Kasumi-1 (cell line): ENCODE results near the gene UGDH.
"Not testable (repeated sequence)": the region's sequence is repeated elsewhere in the genome, so short reads cannot be mapped to it uniquely, and the experiment has no call there.

Experiments
- DNase-seq, 2 experiments: peaks; one replicate each; lab custom pipeline; 2025; lab: John Stamatoyannopoulos, UW

UGDH gene

DNA sequence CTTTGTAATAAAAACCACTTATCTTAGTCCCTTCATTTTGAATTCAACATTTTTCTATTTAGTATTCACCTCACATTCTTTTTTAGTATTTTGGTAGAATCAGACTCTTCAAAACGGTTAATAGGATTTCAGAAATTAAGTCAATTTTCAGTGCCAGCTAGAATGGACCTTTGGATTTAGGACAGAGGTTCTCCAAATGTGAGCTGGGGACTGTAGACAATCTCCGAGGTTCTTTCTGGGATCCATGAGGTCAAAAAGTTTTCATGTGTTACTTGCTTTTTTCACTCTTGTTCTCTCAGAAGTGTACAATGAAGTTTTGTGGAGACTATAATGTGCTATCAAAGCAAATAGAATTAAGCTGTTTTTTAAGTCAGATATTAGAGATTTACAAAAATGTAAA is 2.3 kb upstream of the UGDH start:
- no peak for DNase-seq

DNA sequence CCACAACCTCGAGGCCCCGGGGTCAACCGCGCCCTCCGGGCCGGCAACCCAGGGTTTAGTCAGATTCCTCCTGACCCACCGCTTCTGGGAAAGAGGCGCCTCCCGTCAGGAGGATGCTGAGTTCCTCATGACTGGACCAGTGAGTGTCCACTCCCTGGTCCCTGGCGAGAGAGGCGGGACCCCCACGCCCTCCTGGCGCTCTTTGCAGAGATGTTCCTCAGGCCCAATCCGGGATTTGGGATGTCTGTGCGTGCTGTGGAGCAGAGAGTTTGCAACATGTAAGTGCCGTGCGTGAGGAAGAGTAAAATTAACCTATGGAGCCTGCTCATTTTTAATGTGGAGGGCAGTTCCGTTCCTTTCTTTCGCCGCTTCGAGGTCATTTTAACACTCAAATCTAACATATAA is 824 bp upstream of the UGDH start:
- DNase-seq, result no peak

- DNase-seq, result peak; percentile 37 to 43
Observed at GRCh38 chr4:39526765-39527295, 409 bp downstream of the UGDH start.

DNA sequence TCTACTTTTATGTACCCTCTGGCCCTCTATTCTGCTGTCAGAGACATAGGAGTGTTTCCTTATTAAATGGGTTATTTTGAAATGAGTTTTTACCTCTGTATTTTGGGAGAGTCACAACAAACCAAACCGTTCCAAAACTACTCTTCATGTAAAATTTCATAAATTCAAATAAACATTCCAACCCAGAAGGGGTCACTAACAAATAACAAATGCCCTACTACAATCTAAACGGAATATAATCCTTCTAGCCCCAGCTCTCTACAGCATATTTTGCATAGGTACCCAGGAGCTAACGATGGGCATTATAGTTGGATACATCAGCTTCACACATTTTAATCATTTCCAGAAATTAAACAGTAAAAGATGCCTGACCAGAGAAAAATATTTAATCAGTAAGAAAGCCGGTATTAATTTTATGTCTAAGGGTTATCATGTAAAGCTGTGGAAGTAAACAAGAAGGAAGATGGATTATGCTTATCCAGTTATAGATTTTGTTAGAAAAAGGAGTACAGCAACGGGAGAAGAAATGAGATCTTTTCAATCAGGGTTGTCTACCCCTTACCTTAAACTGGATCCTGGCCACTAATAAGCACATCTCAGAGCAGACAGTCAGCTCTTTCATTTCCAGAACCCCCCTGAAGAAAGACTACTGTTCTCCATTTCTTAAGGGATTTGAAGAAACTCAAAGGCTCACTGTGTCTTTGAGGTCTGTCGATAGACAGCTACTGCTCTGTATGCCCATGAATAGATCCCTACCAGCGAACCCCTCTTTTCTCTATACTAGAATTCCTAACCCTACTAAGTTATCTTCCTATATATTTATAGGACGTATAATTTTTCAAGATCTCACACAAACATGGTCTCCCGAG is 1.2 kb downstream of the UGDH start:
- peak in 1 of 2 experiments; percentile 14 for DNase-seq

GRCh38 chr4:39524161-39524957 is 2.9 kb downstream of the UGDH start:
- DNase-seq, result no peak

GRCh38 chr4:39522068-39522467 is 5.2 kb downstream of the UGDH start:
- DNase-seq, result no peak

DNA sequence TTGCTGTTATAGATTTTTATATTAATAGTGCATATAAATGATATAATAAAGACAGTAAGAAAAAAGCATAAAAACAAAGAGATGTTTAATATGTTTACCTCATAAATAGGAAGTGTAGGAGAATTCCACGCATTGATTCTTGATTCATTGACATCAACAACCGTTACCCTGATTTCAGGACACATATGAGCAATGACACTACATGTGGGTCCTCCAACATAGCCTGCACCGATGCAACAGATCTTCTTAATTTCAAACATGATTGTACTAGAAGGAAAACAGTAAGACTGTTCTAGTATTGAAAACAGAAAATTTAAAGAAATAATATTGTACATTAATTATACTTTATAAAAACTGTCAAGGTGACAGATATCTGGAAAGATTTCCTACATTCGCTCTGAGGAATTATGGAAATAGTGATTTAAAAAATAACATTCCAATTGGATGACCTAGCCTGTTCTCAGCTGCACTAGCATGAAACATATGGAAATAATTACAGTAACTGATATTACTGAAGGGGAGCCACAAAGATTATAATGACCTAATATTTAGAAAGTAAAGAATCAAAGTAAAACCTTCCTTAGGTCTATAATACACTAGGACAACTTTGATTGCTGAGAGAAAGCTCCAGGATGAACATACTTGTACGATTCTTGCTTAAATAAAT is 5.9 kb downstream of the UGDH start:
- no peak for DNase-seq

- DNase-seq, result no peak
Observed at GRCh38 chr4:39518484-39518883, 8.8 kb downstream of the UGDH start.

DNA sequence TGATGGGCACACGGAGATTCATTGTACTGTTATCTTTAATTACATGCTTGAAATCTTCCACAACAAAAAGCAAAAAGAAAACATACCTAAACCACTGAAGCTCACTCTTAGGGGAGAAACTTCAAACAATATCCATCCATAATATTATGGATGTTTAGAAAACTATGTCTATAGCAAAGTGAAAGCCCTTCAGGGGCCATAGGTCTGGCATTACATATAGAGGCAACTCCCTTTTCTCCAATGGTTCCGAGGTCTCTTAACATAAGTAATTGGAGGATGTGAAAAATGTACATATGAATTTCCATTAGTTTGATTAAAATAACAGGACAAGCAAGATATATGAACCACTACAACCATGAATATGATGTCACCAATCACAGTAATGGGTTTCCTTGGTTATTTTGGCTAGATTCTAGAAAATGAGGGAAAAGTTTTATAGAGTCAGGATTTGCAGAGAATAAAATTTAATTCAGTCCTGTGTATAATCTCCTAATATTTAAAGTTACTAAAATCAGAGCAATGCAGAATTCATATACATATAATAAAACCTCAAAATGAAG is 10.8 kb downstream of the UGDH start:
- DNase-seq, result no peak

DNA sequence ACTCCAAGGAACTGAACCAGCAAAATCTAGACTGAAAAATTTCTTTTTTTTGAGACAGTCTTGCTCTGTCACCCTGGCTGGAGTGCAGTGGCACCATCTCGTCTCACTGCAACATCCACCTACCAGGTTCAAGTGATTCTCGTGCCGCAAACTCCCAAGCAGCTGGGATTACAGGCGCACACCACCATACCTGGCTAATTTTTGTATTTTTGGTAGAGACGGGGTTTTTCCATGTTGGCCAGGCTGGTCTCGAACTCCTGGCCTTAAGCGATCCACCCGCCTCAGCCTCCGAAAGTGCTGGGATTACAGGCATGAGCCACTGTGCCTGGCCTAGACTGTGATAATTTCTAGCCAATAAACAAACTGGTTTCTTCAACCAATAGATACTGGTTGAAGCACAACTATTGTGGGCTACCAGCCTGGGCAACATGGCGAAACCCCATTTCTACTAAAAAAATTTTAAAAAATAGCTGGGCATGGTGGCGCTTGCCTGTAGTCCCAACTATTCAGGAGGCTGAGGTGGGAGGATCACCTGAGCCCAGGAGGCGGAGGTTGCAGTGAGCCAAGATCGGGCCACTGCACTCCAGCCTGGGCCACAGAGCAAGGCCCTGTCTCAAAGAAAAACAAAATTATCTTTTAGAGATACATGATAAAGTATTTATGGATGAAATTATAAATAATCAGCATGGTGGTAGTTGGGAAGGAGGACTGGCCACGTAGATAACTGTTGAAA is 11.4 kb downstream of the UGDH start:
- DNase-seq, result not testable (repeated sequence)

- DNase-seq, result no peak
Observed at GRCh38 chr4:39514888-39515401, 12.3 kb downstream of the UGDH start.

DNA sequence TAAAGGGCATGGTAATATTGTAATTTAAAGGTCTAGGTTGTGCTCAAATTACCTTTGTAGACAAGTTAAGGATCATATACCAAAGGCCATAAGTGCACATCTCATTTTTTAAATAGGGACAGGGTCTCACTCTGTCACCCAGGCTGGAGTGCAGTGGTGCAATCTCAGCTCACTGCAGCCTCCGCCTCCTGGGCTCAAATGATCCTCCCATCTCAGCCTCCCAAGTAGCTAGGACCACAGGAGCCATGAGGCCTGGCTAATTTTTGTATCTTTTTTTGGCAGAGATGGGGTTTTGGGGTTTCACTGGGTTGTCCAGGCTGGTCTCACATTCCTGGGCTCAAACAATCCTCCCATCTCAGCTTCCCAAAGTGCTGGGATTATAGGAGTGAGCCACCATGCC is 13.0 kb downstream of the UGDH start:
- not testable (repeated sequence) for DNase-seq

GRCh38 chr4:39510348-39510929 is 16.8 kb downstream of the UGDH start:
- no peak for DNase-seq

- no peak for DNase-seq
Observed at GRCh38 chr4:39505581-39505980, 21.7 kb downstream of the UGDH start.

- no peak for DNase-seq
Observed at GRCh38 chr4:39504538-39504937, 22.7 kb downstream of the UGDH start.

DNA sequence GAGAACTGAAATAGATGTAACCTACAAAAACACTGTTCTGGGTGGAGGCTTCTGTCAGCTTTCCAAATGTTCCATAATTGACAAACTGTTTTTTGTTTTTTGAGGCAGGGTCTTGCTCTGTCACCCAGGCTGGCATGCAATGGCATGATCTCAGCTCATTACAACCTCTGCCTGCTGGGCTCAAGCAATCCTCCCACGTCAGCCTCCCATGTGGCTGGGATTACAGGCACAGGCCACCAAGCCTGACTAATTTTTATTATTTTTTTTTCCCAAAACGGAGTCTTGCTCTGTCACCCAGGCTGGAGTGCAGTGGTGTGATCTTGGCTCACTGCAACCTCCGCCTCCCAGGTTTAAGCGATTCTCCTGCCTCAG is 24.6 kb downstream of the UGDH start:
- not testable (repeated sequence) for DNase-seq

GRCh38 chr4:39502019-39502663 is 25.1 kb downstream of the UGDH start:
- no peak for DNase-seq

GRCh38 chr4:39498727-39499020 is 28.6 kb downstream of the UGDH start:
- no peak for DNase-seq

GRCh38 chr4:39497909-39498726 is 29.1 kb downstream of the UGDH start:
- no peak for DNase-seq
